Stimulated activated CD8-positive, alpha-beta memory T cell treated with anti-CD3 and anti-CD28 coated beads, Interleukin-12 subunit alpha, Interleukin-12 subunit beta, amount 100 ng/mL, for 1 hour (primary cell): ENCODE results near the gene KIF6.
"Not testable (repeated sequence)": the region's sequence is repeated elsewhere in the genome, so short reads cannot be mapped to it uniquely, and the experiment has no call there.

ENCODE experiments used
- DNase-seq: peaks from one replicate; pipeline ENCODE4 v3.0.0-alpha.2; 2020; ENCODE audit warnings: low read depth

Gene KIF6

DNA sequence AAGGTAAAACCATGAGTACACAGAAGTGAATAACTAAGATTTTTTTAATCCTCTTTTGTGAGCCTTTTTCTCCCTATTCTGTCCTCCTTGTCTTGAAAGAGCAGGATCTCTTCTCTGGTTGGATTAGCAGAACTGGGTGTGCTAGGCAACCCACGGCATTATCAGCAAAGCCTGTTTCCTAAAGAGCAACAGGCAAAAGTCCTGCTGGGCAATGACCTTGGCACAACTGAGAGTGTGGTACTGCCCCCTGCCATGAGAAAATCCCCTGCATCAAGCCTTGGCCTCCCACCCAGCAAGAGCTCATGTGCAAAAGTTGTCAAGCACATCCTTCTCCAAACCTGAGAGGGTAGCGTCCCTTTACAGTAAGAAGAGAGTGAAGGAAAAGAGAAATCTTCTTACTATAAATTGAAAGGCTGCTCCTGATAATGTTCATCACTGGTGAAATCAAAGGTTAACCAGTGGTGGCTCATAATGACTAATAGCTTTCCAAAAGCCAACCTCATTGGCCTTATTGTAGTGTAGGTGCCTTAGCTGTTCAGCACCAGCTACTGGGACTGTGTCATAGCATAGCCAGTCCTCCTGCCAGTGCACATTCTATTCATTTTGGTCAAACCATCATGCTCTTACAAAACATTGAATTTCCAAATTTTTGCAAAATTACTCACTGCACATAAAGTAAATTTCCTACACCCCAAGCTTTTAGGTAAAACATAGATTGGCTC lies 17.1 kb downstream of the KIF6 start:
- no peak for DNase-seq

DNA sequence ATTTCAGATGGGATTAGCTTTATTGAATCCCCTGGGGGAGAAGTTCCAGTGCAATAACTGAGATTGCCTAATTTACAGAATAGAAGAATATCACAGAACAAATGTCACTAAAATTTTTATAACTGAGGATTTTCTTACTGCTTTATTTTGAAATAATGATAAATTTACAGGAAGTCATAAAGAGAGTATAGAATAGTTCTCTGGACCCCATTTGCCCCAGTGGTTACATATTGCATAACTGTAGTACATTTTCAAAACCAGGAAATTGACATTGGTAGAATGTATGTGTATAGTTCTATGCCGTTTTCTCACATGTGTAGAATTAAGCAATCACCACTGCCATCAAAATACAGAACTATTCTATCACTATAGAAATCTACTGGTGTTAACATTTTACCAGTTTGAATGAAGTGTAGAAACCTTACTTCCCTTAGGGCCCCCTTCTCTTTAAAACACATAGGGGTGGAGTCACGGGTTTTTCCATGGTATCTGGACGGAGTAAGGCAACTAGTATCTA lies 18.3 kb downstream of the KIF6 start:
- no peak for DNase-seq

DNA sequence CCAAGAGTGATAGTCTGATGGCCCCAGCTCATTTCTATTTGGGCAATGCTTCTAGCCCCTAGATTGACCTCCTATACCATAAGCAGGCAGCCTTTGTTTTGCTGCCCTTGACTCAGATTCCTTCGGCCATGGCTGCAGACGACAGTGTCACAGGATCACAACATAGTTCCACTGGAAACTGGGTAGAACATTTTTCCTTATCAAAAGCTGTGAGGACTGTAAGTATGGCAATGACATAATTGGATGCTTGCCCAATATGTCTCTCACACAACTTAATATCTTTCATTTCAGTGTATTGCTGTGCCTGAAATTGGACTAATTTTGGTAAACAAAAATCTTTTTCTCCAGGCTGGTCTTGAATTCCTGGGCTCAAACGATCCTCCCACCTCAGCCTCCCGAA lies 22.9 kb downstream of the KIF6 start:
- DNase-seq = no peak

DNA sequence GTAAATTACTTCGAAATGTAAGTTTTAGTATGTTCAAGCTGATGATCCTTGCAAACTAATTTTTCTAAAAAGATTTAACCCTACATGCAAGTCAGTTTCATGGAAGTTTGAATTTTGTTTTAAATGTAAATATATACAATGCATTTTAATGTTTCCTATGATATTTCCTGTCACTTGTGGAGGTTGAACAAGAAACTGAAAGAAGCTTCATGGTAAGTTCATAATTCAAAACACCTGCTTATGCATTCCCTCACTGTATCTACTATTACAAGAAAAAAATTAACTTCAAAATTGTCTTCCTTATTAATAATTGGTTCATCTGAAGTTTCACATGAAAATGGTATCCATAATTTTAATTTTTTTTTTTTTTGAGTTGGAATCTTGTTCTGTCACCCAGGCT lies 24.8 kb downstream of the KIF6 start:
- no peak for DNase-seq

DNA sequence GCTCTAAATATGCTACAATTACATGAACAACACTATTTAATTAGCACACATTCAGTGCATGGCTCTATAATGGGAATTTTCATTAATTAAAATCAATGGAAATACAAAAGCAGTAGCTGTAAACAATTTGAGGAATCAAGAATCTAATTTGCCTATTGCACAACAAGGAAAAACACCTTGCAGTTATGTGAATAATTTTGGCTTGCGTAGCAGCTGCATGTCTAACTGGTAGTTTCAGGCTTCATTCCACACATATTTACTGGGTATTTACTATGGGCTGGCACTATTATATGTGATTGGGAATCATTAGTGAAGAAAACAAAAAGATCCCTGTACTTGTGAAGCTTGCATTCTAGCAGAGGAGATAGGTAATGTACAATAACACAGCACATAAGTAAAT lies 26.4 kb downstream of the KIF6 start:
- DNase-seq = no peak

DNA sequence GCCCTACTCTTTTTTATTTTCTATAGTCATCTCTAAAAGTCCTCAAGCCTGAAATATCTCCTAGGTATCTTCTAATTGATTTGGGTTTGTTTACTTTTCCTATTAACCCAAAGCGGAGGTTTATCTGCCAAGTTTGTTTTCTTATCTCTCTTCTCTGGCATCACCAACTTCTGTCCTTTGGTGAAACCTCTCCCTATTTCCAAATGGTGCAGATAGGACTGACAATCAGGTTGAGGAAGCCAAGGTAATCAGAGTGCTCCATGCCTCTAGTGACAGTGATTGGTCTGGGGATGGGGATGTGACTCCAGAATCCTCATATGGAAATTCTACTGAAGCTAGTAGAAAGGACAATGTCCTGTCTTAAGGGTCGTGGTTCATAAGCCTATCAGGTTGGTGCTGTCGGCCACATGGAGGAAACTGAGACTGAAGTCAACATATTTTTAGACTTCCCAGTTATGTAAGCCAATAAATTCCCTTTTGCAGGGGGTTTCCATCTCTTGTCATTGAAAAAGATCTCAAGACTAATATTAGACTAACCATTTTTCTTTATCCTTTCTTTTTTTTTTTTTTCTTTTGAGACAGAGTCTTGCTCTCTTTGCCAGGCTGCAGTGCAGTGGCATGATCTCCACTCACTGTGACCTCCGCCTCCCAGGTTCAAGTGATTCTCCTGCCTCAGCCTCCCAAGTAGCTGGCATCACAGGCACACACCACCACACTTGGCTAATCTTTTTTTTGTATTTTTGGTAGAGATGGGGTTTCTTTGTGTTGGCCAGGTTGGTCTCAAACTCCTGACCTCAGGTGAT lies 28.0 kb downstream of the KIF6 start:
- no peak for DNase-seq

DNA sequence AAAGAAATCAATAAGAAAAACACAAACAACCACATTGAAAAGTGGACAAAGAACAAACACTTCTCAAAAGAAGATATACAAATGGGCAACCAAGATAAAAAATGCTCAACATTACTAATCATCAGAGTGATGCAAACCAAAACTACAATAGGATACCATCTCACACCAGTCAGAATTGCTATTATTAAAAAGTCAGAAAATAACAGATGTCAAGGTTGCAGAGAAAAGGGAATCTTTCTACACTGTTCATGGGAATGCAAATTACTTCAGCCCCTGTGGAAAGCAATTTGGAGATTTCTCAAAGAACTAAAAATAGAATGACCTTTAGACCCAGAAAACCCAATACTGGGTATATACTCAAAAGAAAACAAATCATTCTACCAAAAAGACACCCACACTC lies 29.8 kb downstream of the KIF6 start:
- no peak for DNase-seq

DNA sequence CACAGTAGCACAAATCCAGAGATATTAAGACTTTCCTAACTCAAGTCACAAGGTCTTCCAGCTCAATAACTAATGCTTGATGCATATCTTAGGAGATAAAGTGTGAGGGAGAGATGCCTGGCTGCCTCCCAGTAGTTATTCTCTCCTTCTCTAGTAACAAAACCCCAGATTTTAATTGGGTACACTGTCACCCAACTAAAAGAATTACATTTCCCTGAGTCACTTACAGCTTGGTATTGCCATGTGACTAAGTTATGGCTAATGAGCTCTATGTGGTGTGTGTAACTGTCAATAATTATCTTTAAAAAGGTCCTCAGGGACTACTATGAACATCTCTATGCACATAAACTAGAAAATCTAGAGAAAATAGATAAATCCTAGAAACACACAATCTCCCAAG lies 32.0 kb downstream of the KIF6 start:
- DNase-seq = no peak

DNA sequence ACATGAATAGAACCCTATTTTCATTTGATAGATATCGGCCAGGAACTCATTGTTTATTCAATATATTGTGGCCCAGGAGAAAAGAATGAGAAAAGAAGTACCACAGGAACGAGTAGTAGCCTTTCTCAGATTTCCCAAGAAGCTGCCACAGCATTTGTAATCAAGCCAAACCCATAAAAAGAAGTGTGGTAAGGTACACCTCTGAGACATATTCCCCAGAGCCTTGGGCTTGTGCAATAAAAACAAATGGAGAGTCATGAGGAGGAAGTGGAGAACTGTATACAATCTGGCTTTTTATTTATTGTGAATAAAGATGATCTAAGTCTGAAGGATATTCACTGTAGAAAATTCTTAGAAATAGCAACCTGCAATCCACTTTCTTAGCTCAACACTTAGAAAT lies 36.7 kb downstream of the KIF6 start:
- no peak for DNase-seq

DNA sequence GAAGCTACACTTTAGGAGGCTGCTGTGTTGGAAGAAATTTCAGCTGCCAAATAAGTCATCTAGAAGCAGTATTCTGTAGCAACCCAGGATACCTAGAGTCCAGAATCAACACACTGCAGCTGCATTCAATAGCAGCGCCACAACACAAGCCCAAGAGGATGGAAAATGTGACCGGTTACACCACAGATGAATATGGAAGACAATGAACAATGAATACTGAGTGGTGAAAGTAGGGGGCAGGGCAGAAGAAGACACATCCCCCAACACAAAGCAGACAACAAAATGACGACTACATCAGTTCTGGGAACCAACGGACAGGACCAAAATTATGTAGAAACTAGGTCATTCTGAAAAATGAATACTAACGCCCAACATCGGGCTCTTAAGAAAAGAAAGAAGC lies 38.2 kb downstream of the KIF6 start:
- DNase-seq = no peak

DNA sequence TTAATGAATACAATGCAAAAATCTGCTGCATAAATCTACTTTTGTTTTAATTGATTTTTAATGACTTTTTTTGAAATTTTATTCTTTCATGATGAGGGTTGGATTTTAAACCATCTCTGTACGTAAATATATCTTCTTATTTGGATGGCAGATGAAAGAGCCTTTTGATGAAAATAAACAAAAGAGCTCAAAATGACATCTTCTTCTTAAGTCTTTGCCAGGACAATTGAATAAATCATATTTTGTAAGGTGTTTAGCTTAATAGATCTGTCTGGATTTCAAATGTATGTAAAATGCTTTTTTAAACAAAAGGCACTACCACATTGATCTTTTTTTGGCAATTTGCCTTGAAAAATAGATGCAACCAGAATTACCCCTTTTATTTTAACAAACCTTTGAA lies 39.3 kb downstream of the KIF6 start:
- no peak for DNase-seq

DNA sequence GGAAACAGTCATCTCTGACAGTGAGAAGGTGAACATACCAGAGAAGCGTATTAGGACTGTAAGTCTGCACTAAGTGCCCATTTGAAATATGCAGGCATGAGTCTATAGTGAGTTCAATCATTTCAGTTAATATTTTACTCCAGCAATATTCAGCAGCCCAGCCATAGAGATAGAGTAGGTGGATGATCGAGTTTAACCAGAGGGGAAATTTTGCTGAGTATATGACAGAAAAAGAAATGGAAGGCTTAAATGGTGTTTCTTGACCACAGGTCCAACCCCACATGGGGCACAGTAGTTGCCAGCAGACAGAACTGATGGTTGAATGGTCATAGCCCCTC lies 39.8 kb downstream of the KIF6 start:
- no peak for DNase-seq

DNA sequence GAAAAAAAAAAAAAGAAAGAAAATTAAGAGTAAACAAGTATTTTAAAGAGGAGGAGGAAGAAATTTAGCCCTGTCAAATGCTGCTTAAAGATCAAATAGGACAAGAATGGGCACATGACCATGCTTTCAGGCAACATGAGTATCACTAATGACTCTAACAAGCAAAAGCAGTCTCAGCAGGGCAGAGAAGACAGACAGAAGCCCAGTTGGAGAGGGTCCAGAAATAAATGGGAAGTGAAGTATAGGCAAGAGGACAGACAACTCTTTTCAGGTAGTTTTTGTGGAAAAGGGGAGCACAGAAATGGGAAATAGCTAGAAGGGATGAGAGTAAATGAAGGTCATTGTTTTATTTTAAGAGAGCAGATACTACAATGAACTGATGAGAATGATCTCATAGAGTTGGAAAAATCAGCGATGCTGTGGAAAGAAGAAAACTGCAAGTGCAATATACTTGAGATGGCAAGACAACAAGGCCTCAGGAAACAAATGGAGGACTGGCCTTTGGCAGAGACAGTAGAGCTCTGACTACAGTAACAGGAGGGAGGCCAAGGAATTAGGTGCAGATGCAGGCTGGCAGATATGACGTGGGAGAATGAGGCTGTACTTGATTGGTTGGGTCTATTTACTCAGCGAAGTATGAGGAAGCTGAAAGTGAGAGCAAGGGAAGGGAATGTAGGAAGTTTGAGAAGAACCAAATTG lies 40.3 kb downstream of the KIF6 start:
- no peak for DNase-seq

DNA sequence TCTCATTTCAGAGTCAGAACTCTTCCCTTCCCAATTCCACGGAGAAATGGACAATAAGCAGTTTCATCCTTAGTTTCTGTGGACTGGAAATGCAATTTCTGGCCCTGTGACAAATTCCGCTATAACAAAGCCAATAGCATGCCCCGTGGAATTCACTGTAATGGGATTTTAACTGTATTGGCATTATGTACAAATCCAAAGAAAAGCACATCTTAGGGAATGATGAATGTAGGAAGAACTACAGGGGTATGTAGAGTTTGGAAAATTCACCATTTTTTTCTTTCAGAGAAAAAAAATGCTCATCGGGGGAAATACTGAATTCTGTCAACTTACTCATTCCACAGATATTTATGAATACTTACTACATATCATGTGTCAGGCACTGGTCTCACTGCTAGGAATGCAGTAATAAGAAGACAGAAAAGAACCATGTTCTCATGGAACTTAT lies 43.5 kb downstream of the KIF6 start:
- no peak for DNase-seq

DNA sequence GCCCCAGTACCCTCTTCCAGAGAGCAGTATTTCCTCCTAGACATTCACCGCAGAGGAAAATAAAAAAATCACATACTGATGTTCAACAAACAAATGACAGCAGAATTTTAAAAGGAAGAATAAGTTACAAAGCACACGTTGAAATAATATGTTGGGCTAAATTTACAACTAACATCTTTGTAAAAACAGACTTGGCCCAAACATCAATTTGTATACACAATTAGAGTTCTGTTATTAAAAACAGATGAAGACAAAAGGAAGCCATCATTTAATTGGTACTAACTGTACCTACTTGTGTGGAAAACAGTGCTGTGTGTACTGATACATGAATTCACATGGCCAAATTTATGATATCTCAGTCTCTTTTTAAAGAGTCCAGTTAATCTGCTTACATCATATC lies 46.3 kb downstream of the KIF6 start:
- DNase-seq = no peak

DNA sequence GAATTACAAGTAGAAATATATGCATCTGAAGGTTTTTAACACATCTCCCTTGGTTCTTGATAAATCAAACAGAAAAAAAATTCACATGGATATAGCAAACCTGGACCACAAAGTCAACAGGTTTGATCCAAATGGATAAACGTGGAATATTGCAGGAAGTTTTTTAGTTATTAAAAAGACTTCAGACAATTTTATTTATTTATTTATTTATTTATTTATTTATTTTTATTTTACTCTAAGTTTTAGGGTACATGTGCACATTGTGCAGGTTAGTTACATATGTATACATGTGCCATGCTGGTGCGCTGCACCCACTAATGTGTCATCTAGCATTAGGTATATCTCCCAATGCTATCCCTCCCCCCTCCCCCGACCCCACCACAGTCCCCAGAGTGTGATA lies 47.9 kb downstream of the KIF6 start:
- not testable (repeated sequence) for DNase-seq

DNA sequence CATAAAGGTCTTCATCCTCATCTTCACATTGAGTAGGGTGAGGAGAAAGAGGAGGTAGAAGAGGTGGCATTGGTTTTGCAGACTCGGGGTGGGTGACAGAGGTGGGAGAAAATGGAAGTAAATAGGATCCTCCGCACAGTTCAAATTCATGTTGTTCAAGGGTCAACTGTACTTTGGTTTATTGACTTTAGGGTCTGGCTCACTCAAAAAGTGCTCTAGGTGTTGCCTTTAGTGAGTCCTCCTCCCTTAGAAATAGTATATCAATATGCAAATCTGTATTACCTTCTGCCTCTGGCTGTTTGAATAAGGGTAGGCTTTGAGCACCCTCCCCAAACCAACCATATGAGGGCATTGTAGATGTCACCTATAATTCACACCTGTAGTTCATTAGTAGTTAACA lies 54.7 kb downstream of the KIF6 start:
- no peak for DNase-seq

DNA sequence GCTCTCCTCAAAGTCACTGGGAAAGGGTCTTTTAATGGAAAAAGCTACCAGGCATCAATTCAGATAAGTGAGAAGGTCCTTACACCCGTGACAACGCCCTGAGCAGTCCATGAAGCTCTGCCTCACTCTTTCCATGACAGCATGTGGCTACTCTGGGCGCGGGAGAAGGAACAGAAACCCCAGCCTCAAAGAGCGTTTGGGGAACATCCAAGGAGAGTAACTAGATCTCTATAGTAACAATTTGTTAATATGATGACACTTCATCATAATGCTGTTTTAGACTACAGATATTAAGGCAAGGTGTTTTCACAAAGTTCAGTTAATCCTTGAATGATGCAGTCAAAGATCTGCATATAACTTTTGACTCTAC lies 55.2 kb downstream of the KIF6 start:
- no peak for DNase-seq

DNA sequence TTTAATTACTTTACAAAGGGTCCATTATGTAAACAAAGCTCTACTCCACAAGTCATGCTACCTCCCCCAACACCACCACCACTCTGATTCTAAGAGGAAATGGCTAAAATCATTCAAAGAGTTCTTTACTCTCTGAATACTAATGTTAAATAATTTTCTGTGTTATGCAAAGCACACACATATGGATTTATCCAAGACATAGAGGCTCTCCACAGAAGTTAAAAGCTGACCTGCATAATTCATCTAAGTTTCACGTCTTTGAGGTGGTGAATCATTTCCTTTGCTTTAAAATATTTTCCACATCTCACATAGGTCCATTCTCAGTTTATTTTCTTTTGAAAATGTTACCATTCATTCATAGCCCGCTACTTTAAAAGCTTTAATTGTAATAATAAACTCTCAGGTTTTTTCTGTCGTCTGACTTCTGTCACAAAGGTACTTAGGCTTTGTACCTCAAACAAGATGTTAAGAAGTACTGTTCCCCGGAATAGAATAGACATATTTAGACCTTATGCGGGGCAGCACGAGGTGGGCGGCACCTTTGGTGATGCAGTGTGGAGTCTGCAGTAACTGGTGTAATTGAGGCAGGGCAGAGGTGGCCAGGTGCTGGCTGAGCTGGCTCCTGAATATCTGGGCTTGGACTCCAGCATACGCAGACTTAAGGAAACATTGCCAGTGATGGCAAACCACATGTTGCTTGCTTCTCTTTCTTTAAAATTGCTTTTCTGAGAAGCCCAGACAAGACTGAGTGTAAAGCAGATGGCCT lies 55.8 kb downstream of the KIF6 start:
- no peak for DNase-seq

DNA sequence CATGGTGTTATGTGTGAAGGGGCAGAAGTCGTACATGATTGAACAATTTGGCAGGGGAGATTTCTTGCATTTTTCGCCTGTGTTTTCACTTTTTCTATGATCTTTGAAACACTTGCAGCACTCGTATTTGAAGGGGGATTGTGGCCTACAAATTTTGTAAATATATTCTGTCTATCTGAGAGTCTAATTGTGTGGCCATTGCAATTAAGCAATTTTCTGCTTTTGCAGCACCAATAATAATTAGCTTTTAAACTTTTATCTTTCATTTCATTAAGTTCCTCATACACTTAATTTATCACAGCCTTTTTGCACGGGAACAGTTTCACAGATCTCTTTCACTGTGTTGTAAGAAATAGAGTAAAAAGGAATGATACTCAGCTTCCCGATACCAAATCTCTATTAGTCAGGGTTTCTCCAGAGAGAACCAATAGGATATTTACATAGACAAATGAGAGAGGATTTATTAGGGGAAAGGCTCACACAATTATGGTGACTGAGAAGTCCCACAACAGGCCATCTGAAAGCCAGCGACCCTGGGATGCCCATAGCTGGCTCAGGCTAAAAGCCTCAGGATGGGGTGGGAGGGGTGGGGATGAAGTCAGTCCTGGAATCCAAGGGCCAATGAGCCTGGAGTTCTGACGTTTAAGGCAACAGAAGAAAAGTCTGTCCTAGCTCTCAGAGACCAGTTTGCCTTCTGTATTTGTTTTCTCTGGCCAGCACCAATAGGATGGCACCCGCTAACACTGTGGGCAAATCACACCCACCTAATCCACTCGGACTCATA lies 58.3 kb downstream of the KIF6 start:
- no peak for DNase-seq

DNA sequence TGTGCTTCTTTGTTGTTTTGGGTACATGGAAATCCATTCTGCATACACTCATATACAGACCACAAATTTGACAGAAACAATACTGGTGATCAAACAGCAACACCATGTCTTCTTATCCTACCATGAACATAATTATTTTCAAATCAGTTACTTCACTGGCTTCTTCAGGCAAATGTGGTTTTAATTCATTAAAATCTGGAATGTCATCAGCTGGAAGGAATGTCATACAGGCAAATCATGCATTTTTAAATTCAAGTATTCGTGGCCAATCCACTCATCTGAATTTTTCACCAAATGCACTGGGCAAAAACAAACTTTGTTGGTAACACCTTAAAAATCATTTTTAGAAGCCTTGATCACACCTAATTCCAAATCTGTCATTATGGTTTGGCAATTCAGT lies 59.3 kb downstream of the KIF6 start:
- DNase-seq = no peak

DNA sequence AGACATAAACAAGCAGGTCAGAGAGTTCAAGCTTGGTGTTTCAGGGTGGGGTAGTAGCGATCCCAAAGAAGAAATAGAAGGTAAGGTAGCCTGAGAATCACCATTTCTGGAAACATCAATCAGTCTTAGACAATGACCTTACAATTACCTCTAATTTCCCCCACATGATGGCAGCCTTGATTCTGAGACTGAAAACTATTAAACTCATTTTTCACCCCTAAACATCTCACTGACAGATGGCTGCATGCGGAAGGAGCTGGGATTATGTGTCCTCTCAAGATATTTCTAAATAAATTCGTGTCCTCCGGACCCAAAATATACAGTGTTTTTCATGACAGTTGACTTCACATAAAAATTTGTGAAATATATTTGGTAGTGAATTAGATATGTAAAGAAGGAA lies 61.0 kb downstream of the KIF6 start:
- no peak for DNase-seq
